Effector memory CD8-positive, alpha-beta T cell (primary cell): ENCODE results near the gene RAB13.
"Not testable (repeated sequence)": the region's sequence is repeated elsewhere in the genome, so short reads cannot be mapped to it uniquely, and the experiment has no call there.

Experiments
- ATAC-seq: fragments of 150-1000 bp; cut with Tn5 transposase; replicated peaks from 2 replicates; pipeline ENCODE4 v1.10.0; 2021; ENCODE audit warnings: mild to moderate bottlenecking, moderate library complexity
- DNase-seq, 3 experiments: peaks; one replicate each; pipeline ENCODE4 v3.0.0; 2021
- H3K27ac Mint-ChIP-seq, 2 donors: one replicate each; pipeline ENCODE4 v1.8.0; 2022; ENCODE audit warnings: mild to moderate bottlenecking in 2 of 2, mixed read lengths in 2 of 2, moderate library complexity in 2 of 2
- H3K27me3 Mint-ChIP-seq, 2 donors: one replicate each; pipeline ENCODE4 v1.8.0; 2022; ENCODE audit warnings: mixed read lengths in 2 of 2
- H3K36me3 Mint-ChIP-seq: one replicate; pipeline ENCODE4 v1.8.0; 2022; ENCODE audit warnings: mild to moderate bottlenecking, moderate library complexity, mixed read lengths; ENCODE audit not compliant: insufficient read depth
- H3K4me1 Mint-ChIP-seq, 2 donors: one replicate each; pipeline ENCODE4 v1.8.0; 2022; ENCODE audit warnings: low read depth in 2 of 2, mixed read lengths in 2 of 2
- H3K4me3 Mint-ChIP-seq, 2 donors: one replicate each; pipeline ENCODE4 v1.8.0; 2022; ENCODE audit warnings: mild to moderate bottlenecking in 2 of 2, mixed read lengths in 2 of 2, moderate library complexity in 2 of 2
- H3K9me3 Mint-ChIP-seq, 2 donors: one replicate each; pipeline ENCODE4 v1.8.0; 2022; ENCODE audit warnings: mixed read lengths in 2 of 2
- total RNA-seq, 9 experiments: gene quantifications; one replicate each; lab custom pipeline; 2026; lab: John Stamatoyannopoulos, UW

Gene RAB13
- 0 to 0.37 (median 0.11) reads per million in 9 experiments for total RNA-seq

- H3K9me3 Mint-ChIP-seq: no peaks in the 10 kb centered on the region
- ATAC-seq: no peak
- peaks cover 9 to 14% of the 10 kb centered on the region in 2 donors for H3K27me3 Mint-ChIP-seq
- H3K4me3 Mint-ChIP-seq: peak within 1 kb of the TSS; percentile 23 to 44
- H3K4me1 Mint-ChIP-seq: peaks cover 16 to 19% of the 10 kb centered on the region in 2 donors
- no peak for DNase-seq
- peaks cover 9% of the 10 kb centered on the region for H3K36me3 Mint-ChIP-seq
- peak within 1 kb of the TSS; percentile 52 to 74 for H3K27ac Mint-ChIP-seq
Measured at GRCh38 chr1:153985941-153986761, at the start of gene RAB13. Gene RAB13 (minus strand): TSS chr1:153986339. CDS start chr1:153986236, 103 bp downstream.

GRCh38 chr1:154033697-154034096, 47.6 kb upstream of the RAB13 start:
- H3K27me3 Mint-ChIP-seq, ATAC-seq, H3K27ac Mint-ChIP-seq, H3K36me3 Mint-ChIP-seq, H3K4me1 Mint-ChIP-seq, DNase-seq, H3K9me3 Mint-ChIP-seq, H3K4me3 Mint-ChIP-seq: not testable (repeated sequence)

- ATAC-seq (no peak), DNase-seq (no peak)
- Mint-ChIP-seq H3K27me3 (no peaks in the 10 kb centered on the region), H3K4me3 (no peak overlapping the region), H3K36me3 (no peaks in the 10 kb centered on the region), H3K9me3 (no peaks in the 10 kb centered on the region), H3K4me1 (no peaks in the 10 kb centered on the region), H3K27ac (no peak overlapping the region)
Measured at GRCh38 chr1:154019940-154020339, 33.8 kb upstream of the RAB13 start.

GRCh38 chr1:154019269-154019668, 33.1 kb upstream of the RAB13 start:
- H3K9me3 Mint-ChIP-seq: no peaks in the 10 kb centered on the region
- no peaks in the 10 kb centered on the region for H3K4me1 Mint-ChIP-seq
- H3K27ac Mint-ChIP-seq: no peak overlapping the region
- H3K36me3 Mint-ChIP-seq: no peaks in the 10 kb centered on the region
- ATAC-seq (no peak), DNase-seq (no peak)
- no peaks in the 10 kb centered on the region for H3K27me3 Mint-ChIP-seq
- H3K4me3 Mint-ChIP-seq: no peak overlapping the region

- no peak overlapping the region for H3K27ac Mint-ChIP-seq
- H3K36me3 Mint-ChIP-seq: no peaks in the 10 kb centered on the region
- no peak overlapping the region for H3K4me3 Mint-ChIP-seq
- DNase-seq (no peak), ATAC-seq (no peak)
- H3K9me3 Mint-ChIP-seq: no peaks in the 10 kb centered on the region
- H3K27me3 Mint-ChIP-seq: no peaks in the 10 kb centered on the region
- no peaks in the 10 kb centered on the region for H3K4me1 Mint-ChIP-seq
Measured at GRCh38 chr1:154014154-154014907, 28.2 kb upstream of the RAB13 start.

GRCh38 chr1:154012543-154012942, 26.4 kb upstream of the RAB13 start:
- H3K4me3 Mint-ChIP-seq, H3K27me3 Mint-ChIP-seq, ATAC-seq, H3K9me3 Mint-ChIP-seq, H3K27ac Mint-ChIP-seq, H3K4me1 Mint-ChIP-seq, H3K36me3 Mint-ChIP-seq, DNase-seq: not testable (repeated sequence)

GRCh38 chr1:154012129-154012528, 26.0 kb upstream of the RAB13 start:
- H3K36me3 Mint-ChIP-seq: no peaks in the 10 kb centered on the region
- DNase-seq: no peak
- H3K27ac Mint-ChIP-seq: no peak overlapping the region
- no peaks in the 10 kb centered on the region for H3K27me3 Mint-ChIP-seq
- no peaks in the 10 kb centered on the region for H3K4me1 Mint-ChIP-seq
- no peak for ATAC-seq
- H3K4me3 Mint-ChIP-seq: no peak overlapping the region
- no peaks in the 10 kb centered on the region for H3K9me3 Mint-ChIP-seq

- no peak for DNase-seq
- H3K27me3 Mint-ChIP-seq: no peaks in the 10 kb centered on the region
- no peak overlapping the region for H3K4me3 Mint-ChIP-seq
Measured at GRCh38 chr1:154006136-154006535, 20.0 kb upstream of the RAB13 start.

GRCh38 chr1:154000420-154000819, 14.3 kb upstream of the RAB13 start:
- Mint-ChIP-seq H3K4me1 (peaks cover 0 to under 1% of the 10 kb centered on the region in 2 donors), H3K27ac (no peak overlapping the region), H3K36me3 (peaks cover 8% of the 10 kb centered on the region), H3K9me3 (no peaks in the 10 kb centered on the region), H3K4me3 (no peak overlapping the region), H3K27me3 (no peaks in the 10 kb centered on the region)
- no peak for DNase-seq
- ATAC-seq: no peak

More at GRCh38 chr1:154006136-154006535, 20.0 kb upstream of the RAB13 start:
- no peak for ATAC-seq
- Mint-ChIP-seq H3K4me1 (no peaks in the 10 kb centered on the region), H3K9me3 (no peaks in the 10 kb centered on the region), H3K36me3 (no peaks in the 10 kb centered on the region), H3K27ac (no peak overlapping the region)

- not testable (repeated sequence) for H3K4me3 Mint-ChIP-seq, ATAC-seq, DNase-seq, H3K27me3 Mint-ChIP-seq, H3K9me3 Mint-ChIP-seq
- H3K27ac Mint-ChIP-seq: peak overlapping the region in 1 of 2 donors; percentile 35
- peaks cover 43% of the 10 kb centered on the region for H3K36me3 Mint-ChIP-seq
- H3K4me1 Mint-ChIP-seq: peaks cover 9 to 11% of the 10 kb centered on the region in 2 donors
Measured at GRCh38 chr1:153996882-153997281, 10.7 kb upstream of the RAB13 start.

- H3K27ac Mint-ChIP-seq: no peak overlapping the region
- H3K4me1 Mint-ChIP-seq: peaks cover 18 to 19% of the 10 kb centered on the region in 2 donors
- no peak for ATAC-seq
- no peak for DNase-seq
- no peaks in the 10 kb centered on the region for H3K9me3 Mint-ChIP-seq
- H3K4me3 Mint-ChIP-seq: peak overlapping the region in 1 of 2 donors; percentile 11
- H3K36me3 Mint-ChIP-seq: peaks cover 56% of the 10 kb centered on the region
- no peaks in the 10 kb centered on the region for H3K27me3 Mint-ChIP-seq
Measured at GRCh38 chr1:153995640-153996039, 9.5 kb upstream of the RAB13 start.

- H3K27ac Mint-ChIP-seq: no peak overlapping the region
- no peaks in the 10 kb centered on the region for H3K27me3 Mint-ChIP-seq
- peaks cover 23 to 24% of the 10 kb centered on the region in 2 donors for H3K4me1 Mint-ChIP-seq
- peaks cover 60% of the 10 kb centered on the region for H3K36me3 Mint-ChIP-seq
- H3K9me3 Mint-ChIP-seq: no peaks in the 10 kb centered on the region
- peak overlapping the region in 1 of 2 donors; percentile 11 for H3K4me3 Mint-ChIP-seq
- DNase-seq: no peak
- ATAC-seq: no peak
Measured at GRCh38 chr1:153995202-153995601, 9.1 kb upstream of the RAB13 start.

- Mint-ChIP-seq H3K4me3 (peak overlapping the region; percentile 88 to 97), H3K27ac (peak overlapping the region; percentile 96 to 100), H3K9me3 (no peaks in the 10 kb centered on the region), H3K36me3 (peaks cover 60% of the 10 kb centered on the region), H3K4me1 (peaks cover 32 to 33% of the 10 kb centered on the region in 2 donors), H3K27me3 (no peaks in the 10 kb centered on the region)
- DNase-seq (no peak), ATAC-seq (no peak)
Measured at GRCh38 chr1:153991806-153992205, 5.7 kb upstream of the RAB13 start.
